NT2/D1 (cell line): ENCODE data around the gene EPOP.
A peak's percentile ranks its signal among the peaks of the same experiment; 100 is the strongest.
"Not testable (repeated sequence)": the region's sequence is repeated elsewhere in the genome, so short reads cannot be mapped to it uniquely, and the experiment has no call there.

Source experiments
- DNase-seq: peaks from one replicate; pipeline ENCODE4 v3.0.0-alpha.2; 2011; ENCODE audit warnings: low read depth, low spot score
- H3K27me3 ChIP-seq: 2 replicates; pipeline ENCODE4 v1.6.0; 2011; ENCODE audit warnings: mild to moderate bottlenecking; ENCODE audit not compliant: insufficient read length, insufficient read depth
- H3K36me3 ChIP-seq: 2 replicates; pipeline ENCODE4 v1.6.1; 2011; ENCODE audit warnings: mild to moderate bottlenecking, low read length, mixed read lengths; ENCODE audit not compliant: insufficient read depth, insufficient read length
- H3K4me1 ChIP-seq: 2 replicates; pipeline ENCODE4 v1.5.1; 2011; ENCODE audit not compliant: insufficient read depth, insufficient read length
- H3K4me3 ChIP-seq: 2 replicates; pipeline ENCODE4 v1.5.1; 2011; ENCODE audit warnings: low read depth; ENCODE audit not compliant: insufficient read length
- H3K9ac ChIP-seq: 2 replicates; pipeline ENCODE4 v1.6.0; 2011; ENCODE audit warnings: low read depth; ENCODE audit not compliant: insufficient read length
- H3K9me3 ChIP-seq: 2 replicates; pipeline ENCODE4 v1.5.1; 2011; ENCODE audit warnings: mild to moderate bottlenecking, low read length; ENCODE audit not compliant: insufficient read depth
- SUZ12 ChIP-seq: IDR thresholded peaks from 2 replicates; pipeline ENCODE4 v1.6.1; 2011; ENCODE audit not compliant: insufficient read length, insufficient read depth; ENCODE audit errors: extremely low read depth
- YY1 ChIP-seq: IDR thresholded peaks from 2 replicates; pipeline ENCODE4 v1.6.1; 2011; ENCODE audit not compliant: insufficient read length, insufficient read depth
- ZNF274 ChIP-seq: IDR thresholded peaks from 2 replicates; pipeline ENCODE4 v1.6.1; 2011; ENCODE audit warnings: mild to moderate bottlenecking, low read depth, low read length

The EPOP gene

GRCh38 chr17:38637951-38638350, 36.8 kb downstream of the EPOP start:
- no peak for TF ChIP-seq SUZ12
- no peak for TF ChIP-seq ZNF274
- no peak for TF ChIP-seq YY1
- no peaks in the 10 kb centered on the region for H3K36me3 ChIP-seq
- DNase-seq, result no peak
- no peaks in the 10 kb centered on the region for H3K4me1 ChIP-seq
- H3K9me3 ChIP-seq, result no peaks in the 10 kb centered on the region
- no peak overlapping the region for H3K4me3 ChIP-seq
- H3K27me3 ChIP-seq, result no peaks in the 10 kb centered on the region
- H3K9ac ChIP-seq, result no peak overlapping the region

DNA sequence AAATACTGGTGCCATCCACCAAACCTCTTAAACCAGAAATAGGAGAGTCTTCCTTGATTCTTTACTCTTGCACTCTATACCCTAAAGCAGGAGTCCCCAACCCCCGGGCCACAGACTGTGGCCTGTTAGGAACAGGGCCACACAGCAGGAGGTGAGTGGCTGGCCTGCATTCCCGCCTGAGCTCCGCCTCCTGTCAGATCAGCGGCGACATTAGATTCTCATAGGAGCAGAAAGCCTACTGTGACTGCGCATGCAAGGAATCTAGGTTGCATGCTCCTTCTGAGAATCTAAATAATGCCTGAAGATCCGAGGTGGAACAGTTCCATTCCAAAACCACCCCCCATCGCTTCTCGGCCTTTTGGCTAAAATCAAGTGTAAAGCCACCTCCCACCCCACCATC, 38.7 kb downstream of the EPOP start:
- Histone ChIP-seq H3K4me1 (no peaks in the 10 kb centered on the region), H3K9ac (no peak overlapping the region), H3K27me3 (no peaks in the 10 kb centered on the region), H3K36me3 (no peaks in the 10 kb centered on the region), H3K9me3 (no peaks in the 10 kb centered on the region), H3K4me3 (no peak overlapping the region)
- peak; percentile 46 for DNase-seq
- no peak for TF ChIP-seq SUZ12
- no peak for TF ChIP-seq ZNF274
- no peak for TF ChIP-seq YY1

- no peaks in the 10 kb centered on the region for H3K27me3 ChIP-seq
- H3K4me3 ChIP-seq, result no peak overlapping the region
- DNase-seq, result no peak
- H3K9ac ChIP-seq, result no peak overlapping the region
- no peaks in the 10 kb centered on the region for H3K4me1 ChIP-seq
- H3K36me3 ChIP-seq, result no peaks in the 10 kb centered on the region
- TF ChIP-seq ZNF274, result no peak
- no peak for TF ChIP-seq YY1
- TF ChIP-seq SUZ12, result no peak
- H3K9me3 ChIP-seq, result peaks cover 3% of the 10 kb centered on the region; the same call in 1 of the 2 replicates
Measured at GRCh38 chr17:38632334-38632733, 42.4 kb downstream of the EPOP start.

GRCh38 chr17:38628441-38628840, 46.3 kb downstream of the EPOP start:
- Histone ChIP-seq H3K9ac (no peak overlapping the region), H3K36me3 (no peaks in the 10 kb centered on the region), H3K9me3 (peaks cover 3% of the 10 kb centered on the region; the same call in 1 of the 2 replicates), H3K27me3 (no peaks in the 10 kb centered on the region), H3K4me3 (no peak overlapping the region), H3K4me1 (no peaks in the 10 kb centered on the region)
- no peak for DNase-seq
- TF ChIP-seq SUZ12 (no peak), YY1 (no peak), ZNF274 (no peak)

DNA sequence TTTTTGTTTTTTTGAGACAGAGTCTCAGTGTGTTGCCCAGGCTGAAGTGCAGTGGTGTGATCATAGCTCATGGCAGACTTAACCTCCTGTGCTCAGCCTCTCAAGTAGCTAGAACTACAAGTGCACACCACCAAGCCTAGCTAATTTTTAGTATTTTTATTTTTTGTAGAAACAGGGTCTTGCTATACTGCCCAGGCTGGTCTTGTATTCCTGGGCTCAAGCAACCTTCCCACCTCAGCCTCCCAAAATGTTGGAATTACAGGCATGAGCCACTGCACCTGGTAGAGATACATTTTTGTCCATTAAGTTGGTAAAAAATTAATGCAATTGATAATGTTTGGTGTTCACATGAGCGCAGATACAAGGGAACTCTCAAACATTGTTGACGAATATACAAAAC, 46.8 kb downstream of the EPOP start:
- Histone ChIP-seq H3K9ac (no peak overlapping the region), H3K9me3 (peaks cover 3% of the 10 kb centered on the region; the same call in 1 of the 2 replicates), H3K27me3 (no peaks in the 10 kb centered on the region), H3K36me3 (no peaks in the 10 kb centered on the region), H3K4me3 (no peak overlapping the region), H3K4me1 (no peaks in the 10 kb centered on the region)
- no peak for TF ChIP-seq ZNF274
- no peak for TF ChIP-seq SUZ12
- no peak for TF ChIP-seq YY1
- no peak for DNase-seq

DNA sequence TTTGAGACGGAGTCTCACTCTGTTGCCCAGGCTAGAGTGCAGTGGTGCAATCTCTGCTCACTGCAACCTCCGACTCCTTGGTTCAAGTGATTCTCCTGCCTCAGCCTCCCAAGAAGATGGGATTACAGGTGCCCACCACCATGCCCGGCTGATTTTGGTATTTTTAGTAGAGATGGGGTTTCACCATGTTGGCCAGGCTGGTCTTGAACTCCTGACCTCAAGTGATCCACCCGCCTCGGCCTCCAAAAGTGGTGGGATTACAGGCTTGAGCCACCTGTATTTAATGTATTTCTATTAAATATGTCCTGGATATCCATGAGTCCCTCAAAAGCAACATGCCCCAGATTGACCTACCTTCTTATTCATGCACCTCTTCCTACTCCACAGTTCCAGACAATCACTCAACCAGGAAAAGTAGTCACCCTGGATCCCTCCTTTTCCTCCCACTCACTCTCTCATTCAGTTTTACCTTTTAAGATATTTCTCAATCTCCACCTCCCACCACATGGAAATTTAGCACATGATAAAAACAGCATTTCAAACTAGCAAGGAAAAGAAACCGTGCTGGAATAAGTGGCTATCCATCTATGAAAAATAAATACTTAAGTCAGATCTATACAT, 48.0 kb downstream of the EPOP start:
- H3K4me1 ChIP-seq, H3K9me3 ChIP-seq, H3K4me3 ChIP-seq, H3K27me3 ChIP-seq, H3K36me3 ChIP-seq, DNase-seq, H3K9ac ChIP-seq: not testable (repeated sequence)

DNA sequence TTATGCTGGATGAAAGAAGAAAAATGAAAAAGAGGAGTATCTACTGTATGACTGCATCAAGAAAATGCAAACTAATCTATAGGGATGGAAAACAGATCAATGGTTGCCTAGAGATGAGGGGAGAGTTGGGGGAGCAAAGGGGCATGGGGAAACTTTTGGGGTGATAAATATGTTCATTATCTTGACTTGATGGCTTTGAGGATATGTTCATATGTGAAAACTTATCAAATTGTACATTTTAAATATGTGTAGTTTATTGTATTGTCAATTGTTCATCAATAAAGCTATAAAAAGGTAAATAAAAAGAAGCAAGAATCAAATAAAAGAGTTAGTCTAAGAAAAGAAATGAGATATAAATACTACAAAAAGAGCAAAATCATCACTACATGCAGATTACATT, 49.3 kb downstream of the EPOP start:
- no peak for DNase-seq
- peaks cover 3% of the 10 kb centered on the region; the same call in 1 of the 2 replicates for H3K9me3 ChIP-seq
- H3K27me3 ChIP-seq, result no peaks in the 10 kb centered on the region
- no peak overlapping the region for H3K9ac ChIP-seq
- H3K4me3 ChIP-seq, result no peak overlapping the region
- no peaks in the 10 kb centered on the region for H3K36me3 ChIP-seq
- no peak for TF ChIP-seq SUZ12
- TF ChIP-seq ZNF274, result no peak
- TF ChIP-seq YY1, result no peak
- H3K4me1 ChIP-seq, result no peaks in the 10 kb centered on the region

DNA sequence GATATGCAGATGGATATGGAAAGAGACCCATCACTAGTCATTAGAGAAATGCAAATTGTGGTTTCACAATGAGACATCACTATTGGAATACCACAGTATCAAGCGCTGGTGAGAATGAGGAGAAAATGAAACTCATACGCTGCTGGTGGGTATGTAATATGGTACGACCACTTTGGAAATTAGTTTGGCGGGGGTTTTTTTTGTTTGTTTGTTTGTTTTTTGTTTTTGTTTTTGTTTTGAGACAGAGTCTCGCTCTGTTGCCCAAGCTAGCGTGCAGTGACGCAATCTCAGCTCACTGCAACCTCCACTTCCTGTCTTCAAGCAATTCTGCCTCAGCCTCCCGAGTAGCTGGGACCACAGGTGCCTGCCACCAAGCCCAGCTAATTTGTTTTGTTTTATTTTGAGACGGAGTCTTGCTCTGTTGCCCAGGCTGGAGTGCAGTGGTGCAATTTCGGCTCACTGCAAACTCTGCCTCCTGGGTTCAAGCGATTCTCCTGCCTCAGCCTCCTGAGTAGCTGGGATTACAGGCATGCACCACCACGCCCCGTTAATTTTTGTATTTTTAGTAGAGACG, 49.9 kb downstream of the EPOP start:
- H3K4me1 ChIP-seq, H3K4me3 ChIP-seq, H3K27me3 ChIP-seq, H3K9me3 ChIP-seq, H3K9ac ChIP-seq, H3K36me3 ChIP-seq, DNase-seq: not testable (repeated sequence)
